Loucy (cell line): ENCODE data around the gene TMEM81.

Experiments used
- CTCF ChIP-seq: fragments of 200-600 bp; sonication (generic); conservative IDR thresholded peaks from 2 replicates; pipeline ENCODE4 v1.5.1; 2014; ENCODE audit warnings: mild to moderate bottlenecking, antibody characterized with exemption, low read length
- EZH2phosphoT487 ChIP-seq: fragments of 200-600 bp; IDR thresholded peaks from 2 replicates; pipeline ENCODE4 v1.6.1; 2018; ENCODE audit warnings: antibody characterized with exemption, mild to moderate bottlenecking, moderate library complexity, borderline replicate concordance

GRCh38 chr1:205052690-205053089, 31.6 kb downstream of the TMEM81 start:
- TF ChIP-seq CTCF (no peak), EZH2phosphoT487 (no peak)
